Suprapubic skin (tissue), 4 donors: ENCODE results near the gene ITIH2.

Source experiments
- CTCF ChIP-seq, 2 donors: fragments of 200-600 bp in 1 of 2; fragments of 450-650 bp in 1 of 2; sonication (generic) in 1 of 2; IDR thresholded peaks; one replicate each; pipeline ENCODE4 v1.5.1; 2016 to 2019; ENCODE audit warnings: antibody characterized with exemption in 2 of 2, mild to moderate bottlenecking in 1 of 2, moderate library complexity in 1 of 2
- EP300 ChIP-seq: sonication (generic); formaldehyde crosslinking; IDR thresholded peaks from one replicate; pipeline ENCODE4 v1.6.1; 2017; ENCODE audit warnings: antibody characterized with exemption
- POLR2AphosphoS5 ChIP-seq, 3 donors: sonication (generic); formaldehyde crosslinking; IDR thresholded peaks; one replicate each; pipeline ENCODE4 v1.6.1; 2017; ENCODE audit warnings: antibody characterized with exemption in 3 of 3

GRCh38 chr10:7768417-7768816 lies 65.3 kb downstream of the ITIH2 start:
- TF ChIP-seq EP300 (no peak), POLR2AphosphoS5 (IDR thresholded peaks at IDR 0.05) (no peak), CTCF (IDR thresholded peaks at IDR 0.05) (no peak)
